Immature natural killer cell (primary cell): Measurements from ENCODE around the gene UBXN11. TPM values are rescaled to one million over a fixed set of nuclear protein-coding genes. Genes with fewer than 3 reads are reported as not detected.
A peak's percentile ranks its signal among the peaks of the same experiment; 100 is the strongest.

Experiments used
- DNase-seq, 3 donors: peaks; one replicate each; pipeline ENCODE4 v3.0.0; 2022; ENCODE audit warnings: mixed read lengths in 1 of 3
- H3K27ac Mint-ChIP-seq, 6 donors: one replicate each; pipeline ENCODE4 v1.8.0; 2020; ENCODE audit warnings: mixed read lengths in 6 of 6, mild to moderate bottlenecking in 5 of 6, inconsistent platforms in 4 of 6, moderate library complexity in 3 of 6
- H3K27me3 Mint-ChIP-seq, 3 donors: one replicate each; pipeline ENCODE4 v1.8.0; 2020 to 2021; ENCODE audit warnings: low read depth in 3 of 3, mild to moderate bottlenecking in 3 of 3, mixed read lengths in 3 of 3, moderate library complexity in 3 of 3, inconsistent platforms in 1 of 3
- H3K36me3 Mint-ChIP-seq, 3 donors: one replicate each; pipeline ENCODE4 v1.8.0; 2020; ENCODE audit warnings: mixed read lengths in 3 of 3, inconsistent platforms in 2 of 3, mild to moderate bottlenecking in 2 of 3
- H3K4me1 Mint-ChIP-seq, 2 donors: one replicate each; pipeline ENCODE4 v1.8.0; 2020; ENCODE audit warnings: inconsistent platforms in 2 of 2, mild to moderate bottlenecking in 2 of 2, mixed read lengths in 2 of 2, moderate library complexity in 1 of 2
- H3K4me3 Mint-ChIP-seq, 5 donors: one replicate each; pipeline ENCODE4 v1.8.0; 2020; ENCODE audit warnings: mild to moderate bottlenecking in 5 of 5, mixed read lengths in 5 of 5, inconsistent platforms in 3 of 5, moderate library complexity in 3 of 5
- H3K9me3 Mint-ChIP-seq, 6 donors: one replicate each; pipeline ENCODE4 v1.8.0; 2020; ENCODE audit warnings: mild to moderate bottlenecking in 6 of 6, mixed read lengths in 6 of 6, inconsistent platforms in 4 of 6, moderate library complexity in 3 of 6
- polyA plus RNA-seq, 3 donors: library from polyadenylated mRNA; unstranded; fragments of 300-500 nt; fragmentation: Illumina TruSeq; gene quantifications; one replicate each; pipeline ENCODE4 v1.2.3, GENCODE V29; 2021

Gene UBXN11
- polyA plus RNA-seq, 3 donors from 2014 or later = 5.7 to 8.8 (median 8.3) TPM

DNA sequence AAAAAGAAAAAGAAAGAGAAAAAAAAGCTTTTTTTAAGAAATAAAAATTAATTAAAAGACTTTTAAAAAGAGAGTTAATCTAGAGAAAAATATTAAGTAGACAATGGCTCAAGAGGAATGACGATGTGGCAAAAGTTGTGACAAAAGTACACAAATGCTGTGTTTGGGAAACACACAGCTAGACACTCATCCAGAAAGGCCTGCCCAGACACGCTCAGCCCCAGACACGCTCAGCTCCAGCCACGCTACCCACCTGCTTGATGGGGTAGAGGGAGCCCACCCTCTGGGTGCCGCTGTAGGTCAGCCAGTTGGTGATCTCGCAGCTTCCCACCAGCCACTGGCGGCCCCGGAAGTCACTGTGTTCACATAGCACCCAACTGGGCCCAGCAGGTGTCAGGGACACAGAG, 21.5 kb upstream of the UBXN11 start:
- H3K9me3 Mint-ChIP-seq = no peaks in the 10 kb centered on the region
- H3K36me3 Mint-ChIP-seq = peaks cover 0 to 9% (median 0%) of the 10 kb centered on the region in 3 donors
- no peak for DNase-seq
- no peaks in the 10 kb centered on the region for H3K4me1 Mint-ChIP-seq
- no peak overlapping the region for H3K27ac Mint-ChIP-seq
- no peak overlapping the region for H3K4me3 Mint-ChIP-seq
- peaks cover 0 to 7% (median 2%) of the 10 kb centered on the region in 3 donors for H3K27me3 Mint-ChIP-seq

DNA sequence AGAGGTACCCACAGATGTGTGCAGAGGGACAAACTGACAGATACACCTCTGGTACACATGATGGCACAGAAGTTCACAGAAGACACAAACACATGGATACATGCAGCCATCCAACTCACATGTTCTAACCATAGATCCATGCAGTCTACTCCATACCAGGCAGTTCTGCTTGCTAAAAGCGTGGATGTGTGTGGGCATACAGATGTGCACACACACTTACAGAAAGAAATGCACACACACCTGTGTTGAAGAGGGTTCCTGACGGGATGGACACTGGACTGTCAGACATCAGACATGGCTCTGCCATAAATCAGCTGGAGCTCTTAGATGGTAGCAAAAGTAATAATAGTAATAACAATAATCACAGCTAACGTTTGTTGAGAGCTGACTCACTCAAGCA, 18.1 kb upstream of the UBXN11 start:
- Mint-ChIP-seq H3K36me3 (peaks cover 4 to 18% (median 5%) of the 10 kb centered on the region in 3 donors), H3K4me1 (peaks cover 17 to 30% of the 10 kb centered on the region in 2 donors), H3K9me3 (no peaks in the 10 kb centered on the region), H3K4me3 (no peak overlapping the region), H3K27ac (no peak overlapping the region), H3K27me3 (peaks cover 0 to 4% (median 1%) of the 10 kb centered on the region in 3 donors)
- no peak for DNase-seq

DNA sequence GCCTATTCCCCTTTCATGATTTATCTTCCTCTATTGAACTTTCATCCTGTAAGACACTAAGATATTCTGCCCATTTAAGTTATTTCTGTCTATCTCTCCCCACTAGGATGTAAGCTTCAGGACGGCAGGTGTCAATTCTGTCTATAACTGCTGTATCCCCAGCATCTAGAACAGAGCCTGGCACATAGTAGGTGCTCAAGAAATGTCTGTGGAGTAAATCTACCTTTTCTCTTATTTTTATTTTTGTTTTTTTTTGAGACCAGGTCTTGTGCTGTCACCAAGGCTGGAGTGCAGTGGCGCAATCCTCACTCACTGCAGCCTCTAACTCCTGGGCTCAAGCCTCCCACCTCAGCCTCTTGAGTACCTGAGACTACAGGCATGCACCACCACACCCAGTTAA, 16.9 kb upstream of the UBXN11 start:
- no peak for DNase-seq
- no peak overlapping the region for H3K4me3 Mint-ChIP-seq
- H3K4me1 Mint-ChIP-seq = peaks cover 29 to 42% of the 10 kb centered on the region in 2 donors
- peaks cover 4 to 18% (median 5%) of the 10 kb centered on the region in 3 donors for H3K36me3 Mint-ChIP-seq
- H3K27ac Mint-ChIP-seq = no peak overlapping the region
- H3K9me3 Mint-ChIP-seq = no peaks in the 10 kb centered on the region
- peaks cover 0 to 4% (median 1%) of the 10 kb centered on the region in 3 donors for H3K27me3 Mint-ChIP-seq

DNA sequence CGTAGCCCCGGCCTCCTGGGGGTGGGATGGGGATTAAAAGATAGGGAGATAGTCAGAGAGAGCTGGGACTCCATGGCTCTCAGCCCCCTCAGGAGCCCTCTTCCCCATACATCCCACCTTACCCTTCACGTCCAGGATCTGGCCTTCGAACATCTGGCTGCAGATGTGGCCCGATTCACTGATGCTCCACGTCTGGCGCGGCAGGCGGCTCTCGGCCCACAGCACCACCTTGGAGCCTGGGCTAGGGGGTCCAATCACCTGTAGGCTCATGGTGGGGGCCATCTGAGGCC, 15.6 kb upstream of the UBXN11 start:
- peaks cover 0 to 6% (median 1%) of the 10 kb centered on the region in 3 donors for H3K27me3 Mint-ChIP-seq
- no peaks in the 10 kb centered on the region for H3K9me3 Mint-ChIP-seq
- H3K4me1 Mint-ChIP-seq = peaks cover 43 to 55% of the 10 kb centered on the region in 2 donors
- no peak for DNase-seq
- H3K4me3 Mint-ChIP-seq = no peak overlapping the region
- peak overlapping the region in 1 of 6 donors; percentile 58 for H3K27ac Mint-ChIP-seq
- H3K36me3 Mint-ChIP-seq = peaks cover 4 to 18% (median 5%) of the 10 kb centered on the region in 3 donors

DNA sequence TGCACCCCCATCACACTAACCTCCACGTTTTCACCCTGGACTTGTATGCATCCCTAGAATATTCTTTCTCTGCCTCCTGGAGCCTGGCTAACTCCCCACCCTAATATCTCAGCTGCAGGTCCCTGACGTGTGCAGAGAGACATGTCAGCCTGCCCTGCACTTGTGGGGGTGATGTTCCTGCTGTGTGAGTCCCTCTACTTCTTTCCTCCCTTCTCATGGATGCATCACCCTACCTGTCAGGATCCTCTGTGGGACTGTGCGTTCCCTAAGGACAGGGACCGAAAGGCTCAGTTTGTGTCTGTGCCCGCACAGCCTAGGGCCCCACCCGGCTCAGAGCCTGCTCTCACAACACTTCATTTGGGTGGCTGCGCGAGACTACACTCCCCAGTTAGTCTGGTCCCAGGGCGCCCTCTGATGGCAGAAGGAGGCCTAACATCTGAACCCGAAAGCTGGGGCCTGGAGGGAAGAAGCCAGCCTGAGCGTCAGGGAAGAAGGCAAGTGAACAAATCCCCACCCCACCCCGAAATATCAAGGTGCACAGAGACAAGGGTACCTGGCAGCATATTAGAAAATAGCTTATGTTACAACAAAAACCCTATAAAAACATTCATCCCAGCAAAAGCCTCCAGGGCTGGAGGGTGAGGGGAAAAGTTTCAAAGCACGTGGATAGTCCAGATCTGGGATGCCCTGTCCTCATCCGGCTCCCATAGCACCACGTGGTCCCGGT, 15.0 kb upstream of the UBXN11 start:
- H3K4me3 Mint-ChIP-seq = peak overlapping the region; percentile 79 to 94 (median 84)
- H3K9me3 Mint-ChIP-seq = no peaks in the 10 kb centered on the region
- peak overlapping the region; percentile 58 to 96 (median 93) for H3K27ac Mint-ChIP-seq
- H3K36me3 Mint-ChIP-seq = peaks cover 4 to 18% (median 5%) of the 10 kb centered on the region in 3 donors
- peaks cover 0 to 6% (median 1%) of the 10 kb centered on the region in 3 donors for H3K27me3 Mint-ChIP-seq
- H3K4me1 Mint-ChIP-seq = peaks cover 46 to 61% of the 10 kb centered on the region in 2 donors
- DNase-seq = peak; percentile 87 to 90 (median 88)

DNA sequence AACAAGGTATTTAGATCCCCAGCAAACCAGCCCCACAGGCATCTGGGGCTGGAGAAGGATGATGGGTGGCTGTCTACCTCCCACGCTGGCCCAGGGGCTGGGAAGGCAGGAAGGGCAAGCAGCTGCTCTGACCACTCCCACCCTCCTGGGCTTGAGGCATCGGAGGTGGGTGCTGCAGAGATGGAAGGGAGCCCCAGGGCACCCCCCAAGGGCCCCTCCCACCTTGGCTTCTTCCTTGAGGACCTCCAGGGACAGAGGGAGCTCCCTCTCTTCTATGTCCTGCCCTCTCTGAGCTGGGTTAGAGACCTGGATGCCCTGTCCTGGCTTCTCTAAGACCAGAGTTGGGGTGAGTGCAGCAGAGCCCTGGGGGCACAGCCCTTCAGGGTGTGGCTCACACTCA, 14.5 kb upstream of the UBXN11 start:
- peaks cover 50 to 66% of the 10 kb centered on the region in 2 donors for H3K4me1 Mint-ChIP-seq

DNA sequence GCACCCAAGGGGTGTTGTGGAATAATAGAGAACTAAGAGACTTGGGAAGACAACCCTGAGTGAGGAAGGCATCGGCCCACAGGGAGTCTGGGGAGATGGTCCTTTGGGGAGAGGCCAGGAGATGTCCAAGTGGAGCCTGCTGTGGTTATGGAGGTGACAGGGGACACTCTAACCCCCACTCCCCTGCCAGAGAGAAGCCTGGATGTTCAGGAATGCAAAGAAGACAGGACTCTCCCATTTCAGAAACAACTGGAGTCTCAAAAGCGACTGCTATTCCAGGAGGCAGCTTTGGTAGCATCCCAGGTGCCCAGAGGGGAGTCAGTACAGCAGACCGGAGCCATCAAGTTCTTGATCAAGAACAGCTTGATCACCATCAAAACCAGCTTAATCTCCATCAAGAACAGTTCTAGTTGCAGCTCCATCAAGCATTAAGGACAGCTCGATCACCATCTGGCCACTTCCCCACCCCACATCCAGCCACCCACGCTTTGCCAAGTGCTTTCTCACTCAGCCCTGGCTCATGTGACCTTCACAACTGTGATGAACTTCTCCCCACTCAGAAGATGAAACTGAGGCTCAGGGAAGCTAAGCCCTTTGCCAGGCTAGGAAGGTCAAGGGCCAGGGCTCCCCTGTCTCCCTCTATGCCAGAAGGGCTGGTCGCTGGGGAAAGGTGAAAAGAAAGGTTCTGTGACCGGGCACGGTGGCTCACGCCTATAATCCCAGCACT, 12.1 kb upstream of the UBXN11 start:
- Mint-ChIP-seq H3K4me3 (peak overlapping the region; percentile 83 to 97 (median 94)), H3K27me3 (peaks cover 1 to 4% (median 2%) of the 10 kb centered on the region in 3 donors), H3K4me1 (peaks cover 72 to 90% of the 10 kb centered on the region in 2 donors), H3K27ac (peak overlapping the region; percentile 62 to 94 (median 88)), H3K36me3 (peaks cover 4 to 15% (median 9%) of the 10 kb centered on the region in 3 donors), H3K9me3 (no peaks in the 10 kb centered on the region)
- DNase-seq = no peak

More for the DNA sequence above, 14.5 kb upstream of the UBXN11 start:
- Mint-ChIP-seq H3K4me3 (peak overlapping the region; percentile 83 to 94 (median 90)), H3K9me3 (no peaks in the 10 kb centered on the region), H3K36me3 (peaks cover 4 to 18% (median 5%) of the 10 kb centered on the region in 3 donors), H3K27ac (peak overlapping the region; percentile 58 to 96 (median 93)), H3K27me3 (peaks cover 0 to 6% (median 1%) of the 10 kb centered on the region in 3 donors)
- DNase-seq = no peak

DNA sequence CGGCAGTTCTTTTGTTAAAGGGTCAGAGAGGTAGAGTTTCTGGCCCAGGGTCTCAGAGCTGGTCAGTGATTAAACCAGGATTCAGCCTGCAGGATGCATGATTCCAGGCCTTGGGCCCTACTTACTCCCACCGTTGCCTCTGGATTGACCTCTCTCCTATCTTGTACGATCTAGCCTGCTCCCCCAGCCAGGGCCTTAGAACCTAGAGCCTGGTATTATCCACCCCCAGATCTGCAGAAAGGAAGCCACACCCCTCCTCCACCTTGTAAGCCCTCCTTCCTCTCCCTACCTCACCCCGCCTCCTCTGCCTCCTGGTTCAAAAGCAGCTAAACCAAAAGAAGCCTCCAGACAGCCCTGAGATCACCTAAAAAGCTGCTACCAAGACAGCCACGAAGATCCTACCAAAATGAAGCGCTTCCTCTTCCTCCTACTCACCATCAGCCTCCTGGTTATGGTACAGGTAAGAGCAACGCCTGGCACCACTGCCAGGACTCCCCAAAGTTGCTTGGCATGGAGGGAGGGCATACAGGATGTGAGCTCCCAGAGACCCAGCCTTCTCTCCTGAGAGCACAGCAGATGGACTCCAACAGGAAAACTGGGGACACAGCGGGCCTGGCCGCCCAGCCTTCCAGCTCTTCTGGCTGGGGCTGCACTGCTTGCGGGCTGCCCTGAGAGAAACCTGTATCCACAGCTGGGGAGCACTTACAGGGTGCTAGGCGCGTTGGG, 11.3 kb upstream of the UBXN11 start, which contains the start of gene CD52:
Gene CD52 (plus strand): TSS at position 347 of the 726 bp plus-strand sequence. CDS start 60 bp downstream, at position 407.
- Mint-ChIP-seq H3K36me3 (peaks cover 4 to 9% (median 7%) of the 10 kb centered on the region in 3 donors), H3K4me1 (peaks cover 79 to 97% of the 10 kb centered on the region in 2 donors), H3K27ac (peak within 1 kb of the TSS; percentile 62 to 94 (median 88)), H3K27me3 (peaks cover 1 to 4% (median 3%) of the 10 kb centered on the region in 3 donors), H3K4me3 (peak within 1 kb of the TSS; percentile 83 to 97 (median 94)), H3K9me3 (no peaks in the 10 kb centered on the region)
- DNase-seq = peak; percentile 39 to 44 (median 39)

DNA sequence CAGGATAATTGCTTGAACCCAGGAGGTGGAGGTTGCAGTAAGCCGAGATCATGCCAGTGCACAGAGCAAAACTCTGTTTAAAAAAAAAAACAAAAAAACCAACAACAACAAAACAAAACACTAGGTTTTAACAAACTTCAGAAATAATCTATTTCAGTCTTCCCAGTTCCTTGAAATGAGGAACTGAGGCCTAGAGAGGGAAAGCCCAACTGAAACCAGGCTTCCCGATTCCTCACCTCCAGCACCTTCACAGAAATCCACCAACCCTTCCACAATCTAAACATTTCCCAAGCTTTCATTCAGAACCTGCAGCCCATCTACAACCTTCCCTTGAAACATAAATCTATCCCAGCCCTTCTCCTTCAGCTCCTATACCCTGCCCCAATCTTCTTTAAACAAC, 10.7 kb upstream of the UBXN11 start:
- Mint-ChIP-seq H3K36me3 (peaks cover 4 to 9% (median 6%) of the 10 kb centered on the region in 3 donors), H3K4me3 (peak overlapping the region; percentile 83 to 97 (median 94)), H3K27me3 (peaks cover 1 to 3% (median 2%) of the 10 kb centered on the region in 3 donors), H3K4me1 (peaks cover 79 to 94% of the 10 kb centered on the region in 2 donors), H3K9me3 (no peaks in the 10 kb centered on the region), H3K27ac (peak overlapping the region; percentile 23 to 94 (median 88))
- no peak for DNase-seq

DNA sequence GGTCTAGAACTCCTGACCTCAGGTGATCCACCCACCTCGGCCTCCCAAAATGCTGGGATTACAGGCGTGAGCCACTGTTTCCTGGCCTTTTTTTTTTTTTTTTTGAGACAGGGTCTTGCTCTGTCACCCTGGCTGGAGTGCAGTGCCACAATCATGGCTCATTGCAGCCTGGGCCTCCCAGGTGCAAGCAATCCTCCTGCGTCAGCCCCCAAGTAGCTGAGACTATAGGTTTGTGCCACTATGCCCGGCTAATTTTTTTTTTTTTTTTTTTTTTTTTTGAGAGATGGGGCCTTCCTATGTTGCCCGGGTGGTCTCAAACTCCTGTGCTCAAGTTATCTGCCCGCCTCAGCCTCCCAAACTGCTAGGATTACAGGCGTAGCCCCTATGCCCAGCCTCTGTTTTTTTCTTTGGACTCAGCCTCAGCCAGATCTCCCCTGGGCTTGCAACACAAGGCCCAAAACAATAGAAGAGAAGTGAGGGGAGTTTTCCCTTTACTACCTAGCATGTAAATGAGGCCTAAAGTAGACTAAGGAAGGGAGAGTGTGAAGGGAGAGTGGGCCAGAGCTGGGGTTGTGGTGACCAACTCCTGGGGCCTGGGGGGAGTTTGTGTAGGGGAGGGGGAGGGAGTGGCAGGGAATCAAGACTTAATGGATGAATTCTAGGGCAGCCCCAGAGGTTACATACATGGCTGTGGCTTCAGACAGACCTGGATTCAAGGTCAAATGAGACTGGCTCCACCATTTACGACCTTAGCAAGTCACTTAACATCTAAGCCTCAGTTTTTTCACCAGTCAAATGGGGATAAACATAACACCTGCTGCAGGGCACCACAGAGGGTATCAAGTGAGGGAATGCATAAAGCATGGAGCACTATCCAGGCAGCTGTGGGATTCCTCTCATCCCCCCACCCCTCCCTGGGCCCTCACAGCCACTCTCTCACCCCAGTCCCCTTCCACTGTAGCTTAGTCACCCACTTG, 9.7 kb upstream of the UBXN11 start:
- Mint-ChIP-seq H3K27me3 (peaks cover 1 to 3% (median 2%) of the 10 kb centered on the region in 3 donors), H3K9me3 (no peaks in the 10 kb centered on the region), H3K4me1 (peaks cover 77 to 92% of the 10 kb centered on the region in 2 donors), H3K27ac (peak overlapping the region; percentile 26 to 85 (median 76)), H3K4me3 (peak overlapping the region in 4 of 5 donors; percentile 33 to 49 (median 42)), H3K36me3 (peaks cover 0 to 3% (median under 1%) of the 10 kb centered on the region in 3 donors)
- no peak for DNase-seq

DNA sequence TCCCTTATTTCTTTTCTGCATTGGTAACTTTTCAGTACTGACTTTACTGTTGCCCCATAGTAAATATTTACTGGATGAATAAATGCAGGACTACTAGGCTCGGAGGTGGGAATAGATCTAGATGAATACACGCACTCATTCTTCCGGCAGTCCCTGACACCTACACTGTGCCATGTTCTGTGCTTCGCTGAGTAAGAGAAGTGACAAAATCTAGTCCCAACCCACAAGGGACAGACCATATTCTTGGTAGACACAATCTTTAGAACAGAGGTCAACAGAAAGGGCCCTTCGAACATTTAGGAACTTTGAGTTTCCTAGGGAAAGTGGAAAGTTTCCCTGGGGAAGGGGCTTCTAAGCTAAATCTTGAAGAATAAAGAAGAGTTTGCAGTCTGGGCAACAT, 8.1 kb upstream of the UBXN11 start:
- Mint-ChIP-seq H3K27me3 (peaks cover 0 to 3% (median 2%) of the 10 kb centered on the region in 3 donors), H3K4me3 (peak overlapping the region; percentile 59 to 86 (median 70)), H3K27ac (peak overlapping the region; percentile 45 to 90 (median 82)), H3K4me1 (peaks cover 64 to 77% of the 10 kb centered on the region in 2 donors), H3K36me3 (peaks cover 0 to 3% (median 0%) of the 10 kb centered on the region in 3 donors), H3K9me3 (no peaks in the 10 kb centered on the region)
- no peak for DNase-seq
